ENCODE measurements around the gene R3HDM4.

The R3HDM4 gene

DNA sequence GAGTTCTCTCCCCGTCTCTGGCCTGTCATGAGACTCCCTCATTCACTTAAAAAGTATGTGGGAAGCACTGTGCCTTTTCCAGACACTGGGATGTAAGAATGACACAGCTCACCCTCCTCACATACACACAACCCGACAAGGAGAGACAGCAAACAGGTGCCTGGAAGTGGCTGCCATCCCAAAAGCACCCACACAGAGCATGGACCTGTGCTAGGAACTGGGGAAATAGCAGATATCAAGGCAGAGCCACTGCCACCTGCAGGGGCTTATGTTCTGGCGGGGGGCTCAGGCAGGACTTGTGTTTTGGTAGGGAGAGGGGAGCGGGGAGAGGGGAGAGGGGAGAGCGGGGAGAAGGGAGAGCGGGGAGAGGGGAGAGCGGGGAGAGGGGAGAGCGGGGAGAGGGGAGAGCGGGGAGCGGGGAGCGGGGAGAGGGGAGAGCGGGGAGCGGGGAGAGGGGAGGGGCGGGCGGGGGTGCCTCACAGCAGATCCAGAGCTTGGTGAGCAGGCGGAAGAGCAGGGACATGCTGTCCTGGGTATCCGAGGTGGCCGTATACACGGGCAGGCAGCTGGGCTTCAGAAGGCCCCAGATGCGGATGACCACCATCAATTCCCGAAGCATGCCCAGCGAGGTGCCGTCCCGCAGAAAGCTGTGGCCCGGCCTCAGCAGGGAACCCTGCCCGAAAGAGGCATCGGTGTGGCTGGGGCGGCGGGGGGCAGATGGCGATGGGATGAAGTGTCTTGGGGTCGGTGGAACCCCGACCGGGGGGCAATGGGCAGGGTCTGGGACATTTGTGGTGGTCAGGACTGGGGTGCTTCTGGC lies 41.4 kb downstream of the R3HDM4 start:
- H3K9ac ChIP-seq (ENCODE audit: low read length), result no peak overlapping the region
- H3K9me3 ChIP-seq (ENCODE audit: insufficient read depth, low read length), result no peaks in the 10 kb centered on the region
- no peak overlapping the region for H2AFZ ChIP-seq (ENCODE audit: low read depth, low read length, severe bottlenecking)
- no peak overlapping the region for H3K4me3 ChIP-seq (ENCODE audit: insufficient read depth, low read length, poor library complexity, severe bottlenecking)
- TF ChIP-seq EZH2phosphoT487 (conservative IDR thresholded peaks at IDR 0.05; ENCODE audit: low read length), result no peak
- TF ChIP-seq, protein P1, sequence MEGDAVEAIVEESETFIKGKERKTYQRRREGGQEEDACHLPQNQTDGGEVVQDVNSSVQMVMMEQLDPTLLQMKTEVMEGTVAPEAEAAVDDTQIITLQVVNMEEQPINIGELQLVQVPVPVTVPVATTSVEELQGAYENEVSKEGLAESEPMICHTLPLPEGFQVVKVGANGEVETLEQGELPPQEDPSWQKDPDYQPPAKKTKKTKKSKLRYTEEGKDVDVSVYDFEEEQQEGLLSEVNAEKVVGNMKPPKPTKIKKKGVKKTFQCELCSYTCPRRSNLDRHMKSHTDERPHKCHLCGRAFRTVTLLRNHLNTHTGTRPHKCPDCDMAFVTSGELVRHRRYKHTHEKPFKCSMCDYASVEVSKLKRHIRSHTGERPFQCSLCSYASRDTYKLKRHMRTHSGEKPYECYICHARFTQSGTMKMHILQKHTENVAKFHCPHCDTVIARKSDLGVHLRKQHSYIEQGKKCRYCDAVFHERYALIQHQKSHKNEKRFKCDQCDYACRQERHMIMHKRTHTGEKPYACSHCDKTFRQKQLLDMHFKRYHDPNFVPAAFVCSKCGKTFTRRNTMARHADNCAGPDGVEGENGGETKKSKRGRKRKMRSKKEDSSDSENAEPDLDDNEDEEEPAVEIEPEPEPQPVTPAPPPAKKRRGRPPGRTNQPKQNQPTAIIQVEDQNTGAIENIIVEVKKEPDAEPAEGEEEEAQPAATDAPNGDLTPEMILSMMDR (IDR thresholded peaks at IDR 0.05; ENCODE audit: insufficient read depth, low read length, poor library complexity, severe bottlenecking), result no peak
- no peaks in the 10 kb centered on the region for H3K79me2 ChIP-seq (ENCODE audit: insufficient read depth, low read length)
- no peak overlapping the region for H3K27ac ChIP-seq (ENCODE audit: low read depth, low read length)
- H3K36me3 ChIP-seq (ENCODE audit: low read length), result no peaks in the 10 kb centered on the region
- no peaks in the 10 kb centered on the region for H3K27me3 ChIP-seq (ENCODE audit: low read length)
- H3K9me2 ChIP-seq (replicated peaks; ENCODE audit: insufficient read depth, low read length), result no peaks in the 10 kb centered on the region
- H3F3A ChIP-seq (ENCODE audit: insufficient read depth), result no peaks in the 10 kb centered on the region
- peak overlapping the region; percentile 39 for H3K4me2 ChIP-seq (ENCODE audit: low read depth, low read length, poor library complexity, severe bottlenecking)
- H4K20me1 ChIP-seq (ENCODE audit: low read depth, low read length), result no peaks in the 10 kb centered on the region

GRCh38 chr19:870963-871401 lies 42.0 kb downstream of the R3HDM4 start:
- no peaks in the 10 kb centered on the region for H3K36me3 ChIP-seq (ENCODE audit: low read length)
- H3K4me3 ChIP-seq (ENCODE audit: insufficient read depth, low read length, poor library complexity, severe bottlenecking), result no peak overlapping the region
- H3K79me2 ChIP-seq (ENCODE audit: insufficient read depth, low read length), result no peaks in the 10 kb centered on the region
- no peaks in the 10 kb centered on the region for H3K27me3 ChIP-seq (ENCODE audit: low read length)
- H2AFZ ChIP-seq (ENCODE audit: low read depth, low read length, severe bottlenecking), result no peak overlapping the region
- H3K4me2 ChIP-seq (ENCODE audit: low read depth, low read length, poor library complexity, severe bottlenecking), result no peak overlapping the region
- H4K20me1 ChIP-seq (ENCODE audit: low read depth, low read length), result no peaks in the 10 kb centered on the region
- H3F3A ChIP-seq (ENCODE audit: insufficient read depth), result no peaks in the 10 kb centered on the region
- no peak overlapping the region for H3K27ac ChIP-seq (ENCODE audit: low read depth, low read length)
- TF ChIP-seq EZH2phosphoT487 (conservative IDR thresholded peaks at IDR 0.05; ENCODE audit: low read length), result no peak
- TF ChIP-seq, protein P1 (IDR thresholded peaks at IDR 0.05; ENCODE audit: insufficient read depth, low read length, poor library complexity, severe bottlenecking), result no peak
- no peak overlapping the region for H3K9ac ChIP-seq (ENCODE audit: low read length)
- no peaks in the 10 kb centered on the region for H3K9me3 ChIP-seq (ENCODE audit: insufficient read depth, low read length)
- H3K9me2 ChIP-seq (replicated peaks; ENCODE audit: insufficient read depth, low read length), result no peaks in the 10 kb centered on the region

GRCh38 chr19:870314-870713 lies 42.7 kb downstream of the R3HDM4 start:
- H2AFZ ChIP-seq (ENCODE audit: low read depth, low read length, severe bottlenecking), result no peak overlapping the region
- no peaks in the 10 kb centered on the region for H3K9me2 ChIP-seq (replicated peaks; ENCODE audit: insufficient read depth, low read length)
- H4K20me1 ChIP-seq (ENCODE audit: low read depth, low read length), result no peaks in the 10 kb centered on the region
- H3K27ac ChIP-seq (ENCODE audit: low read depth, low read length), result no peak overlapping the region
- H3F3A ChIP-seq (ENCODE audit: insufficient read depth), result no peaks in the 10 kb centered on the region
- no peaks in the 10 kb centered on the region for H3K27me3 ChIP-seq (ENCODE audit: low read length)
- no peak overlapping the region for H3K9ac ChIP-seq (ENCODE audit: low read length)
- H3K79me2 ChIP-seq (ENCODE audit: insufficient read depth, low read length), result no peaks in the 10 kb centered on the region
- no peak overlapping the region for H3K4me3 ChIP-seq (ENCODE audit: insufficient read depth, low read length, poor library complexity, severe bottlenecking)
- H3K9me3 ChIP-seq (ENCODE audit: insufficient read depth, low read length), result no peaks in the 10 kb centered on the region
- TF ChIP-seq, protein P1 (IDR thresholded peaks at IDR 0.05; ENCODE audit: insufficient read depth, low read length, poor library complexity, severe bottlenecking), result no peak
- no peak for TF ChIP-seq EZH2phosphoT487 (conservative IDR thresholded peaks at IDR 0.05; ENCODE audit: low read length)
- no peak overlapping the region for H3K4me2 ChIP-seq (ENCODE audit: low read depth, low read length, poor library complexity, severe bottlenecking)
- no peaks in the 10 kb centered on the region for H3K36me3 ChIP-seq (ENCODE audit: low read length)
